Nephron (organoid): ENCODE measurements around the gene C22orf31.
"Not testable (repeated sequence)": the region's sequence is repeated elsewhere in the genome, so short reads cannot be mapped to it uniquely, and the experiment has no call there.

Experiments used
- H3K27ac Mint-ChIP-seq, 3 experiments: 2 replicates each; pipeline ENCODE4 v1.8.0; 2020; ENCODE audit warnings: mixed read lengths in 3 of 3, mild to moderate bottlenecking in 2 of 3, moderate library complexity in 1 of 3
- H3K27me3 Mint-ChIP-seq: 2 replicates; pipeline ENCODE4 v1.8.0; 2021; ENCODE audit warnings: low read depth, mild to moderate bottlenecking, moderate library complexity, mixed read lengths
- H3K36me3 Mint-ChIP-seq: 2 replicates; pipeline ENCODE4 v1.8.0; 2020; ENCODE audit warnings: low read depth, mixed read lengths
- H3K4me1 Mint-ChIP-seq: 2 replicates; pipeline ENCODE4 v1.8.0; 2020; ENCODE audit warnings: mixed read lengths
- H3K4me3 Mint-ChIP-seq, 3 experiments: 2 replicates each; pipeline ENCODE4 v1.8.0; 2020; ENCODE audit warnings: mild to moderate bottlenecking in 3 of 3, mixed read lengths in 3 of 3, moderate library complexity in 2 of 3
- H3K9me3 Mint-ChIP-seq: 2 replicates; pipeline ENCODE4 v1.8.0; 2020; ENCODE audit warnings: mixed read lengths
- CTCF ChIP-seq, 3 experiments: fragments of 200-600 bp; sonication (generic); IDR thresholded peaks; one replicate each; pipeline ENCODE4 v1.5.0; 2021; ENCODE audit warnings: antibody characterized with exemption in 3 of 3; ENCODE audit not compliant: unreplicated experiment in 3 of 3

C22orf31 gene

GRCh38 chr22:29040385-29041275 lies 21.0 kb downstream of the C22orf31 start:
- TF ChIP-seq CTCF (IDR thresholded peaks at IDR 0.05; ENCODE audit: unreplicated experiment in 3 of 3) = peak; percentile 95 to 97 (median 97)
- no peaks in the 10 kb centered on the region for H3K9me3 Mint-ChIP-seq
- peak overlapping the region in 2 of 3 experiments; percentile 72 to 80 for H3K27ac Mint-ChIP-seq
- no peak overlapping the region for H3K4me3 Mint-ChIP-seq
- H3K4me1 Mint-ChIP-seq = peaks cover 23% of the 10 kb centered on the region
- H3K27me3 Mint-ChIP-seq = no peaks in the 10 kb centered on the region
- peaks cover 11% of the 10 kb centered on the region for H3K36me3 Mint-ChIP-seq

- H3K4me1 Mint-ChIP-seq = peaks cover 24% of the 10 kb centered on the region
- H3K9me3 Mint-ChIP-seq, H3K4me3 Mint-ChIP-seq, H3K27me3 Mint-ChIP-seq: not testable (repeated sequence)
- H3K36me3 Mint-ChIP-seq = peaks cover 11% of the 10 kb centered on the region
- H3K27ac Mint-ChIP-seq = peak overlapping the region; percentile 49 to 80 (median 54)
Measured at GRCh38 chr22:29039684-29040083, 21.9 kb downstream of the C22orf31 start.

GRCh38 chr22:29039148-29039547 lies 22.5 kb downstream of the C22orf31 start:
- Mint-ChIP-seq H3K4me3 (no peak overlapping the region), H3K9me3 (no peaks in the 10 kb centered on the region), H3K4me1 (peaks cover 29% of the 10 kb centered on the region), H3K27me3 (no peaks in the 10 kb centered on the region), H3K36me3 (peaks cover 7% of the 10 kb centered on the region), H3K27ac (peak overlapping the region; percentile 49 to 80 (median 54))
- no peak for TF ChIP-seq CTCF (IDR thresholded peaks at IDR 0.05; ENCODE audit: unreplicated experiment in 3 of 3)

GRCh38 chr22:29037340-29037932 lies 24.2 kb downstream of the C22orf31 start:
- Mint-ChIP-seq H3K4me3 (no peak overlapping the region), H3K36me3 (no peaks in the 10 kb centered on the region), H3K27me3 (no peaks in the 10 kb centered on the region), H3K4me1 (peaks cover 34% of the 10 kb centered on the region), H3K27ac (peak overlapping the region; percentile 33 to 79 (median 59)), H3K9me3 (no peaks in the 10 kb centered on the region)
- no peak for TF ChIP-seq CTCF (IDR thresholded peaks at IDR 0.05; ENCODE audit: unreplicated experiment in 3 of 3)

- Mint-ChIP-seq H3K4me1 (peaks cover 55% of the 10 kb centered on the region), H3K27ac (peak overlapping the region; percentile 94 to 96 (median 95)), H3K36me3 (peaks cover 2% of the 10 kb centered on the region), H3K9me3 (no peaks in the 10 kb centered on the region), H3K4me3 (no peak overlapping the region), H3K27me3 (no peaks in the 10 kb centered on the region)
- TF ChIP-seq CTCF (IDR thresholded peaks at IDR 0.05; ENCODE audit: unreplicated experiment in 3 of 3) = no peak
Measured at GRCh38 chr22:29032584-29032983, 29.0 kb downstream of the C22orf31 start.

- peaks cover 4% of the 10 kb centered on the region for H3K36me3 Mint-ChIP-seq
- H3K27me3 Mint-ChIP-seq = no peaks in the 10 kb centered on the region
- H3K27ac Mint-ChIP-seq = peak overlapping the region; percentile 94 to 96 (median 95)
- no peaks in the 10 kb centered on the region for H3K9me3 Mint-ChIP-seq
- TF ChIP-seq CTCF (IDR thresholded peaks at IDR 0.05; ENCODE audit: unreplicated experiment in 3 of 3) = no peak
- H3K4me1 Mint-ChIP-seq = peaks cover 55% of the 10 kb centered on the region
- H3K4me3 Mint-ChIP-seq = no peak overlapping the region
Measured at GRCh38 chr22:29032014-29032475, 29.6 kb downstream of the C22orf31 start.
